ENCODE measurements around the gene MAP2K4.
A peak's percentile ranks its signal among the peaks of the same experiment; 100 is the strongest.

MAP2K4 gene

DNA sequence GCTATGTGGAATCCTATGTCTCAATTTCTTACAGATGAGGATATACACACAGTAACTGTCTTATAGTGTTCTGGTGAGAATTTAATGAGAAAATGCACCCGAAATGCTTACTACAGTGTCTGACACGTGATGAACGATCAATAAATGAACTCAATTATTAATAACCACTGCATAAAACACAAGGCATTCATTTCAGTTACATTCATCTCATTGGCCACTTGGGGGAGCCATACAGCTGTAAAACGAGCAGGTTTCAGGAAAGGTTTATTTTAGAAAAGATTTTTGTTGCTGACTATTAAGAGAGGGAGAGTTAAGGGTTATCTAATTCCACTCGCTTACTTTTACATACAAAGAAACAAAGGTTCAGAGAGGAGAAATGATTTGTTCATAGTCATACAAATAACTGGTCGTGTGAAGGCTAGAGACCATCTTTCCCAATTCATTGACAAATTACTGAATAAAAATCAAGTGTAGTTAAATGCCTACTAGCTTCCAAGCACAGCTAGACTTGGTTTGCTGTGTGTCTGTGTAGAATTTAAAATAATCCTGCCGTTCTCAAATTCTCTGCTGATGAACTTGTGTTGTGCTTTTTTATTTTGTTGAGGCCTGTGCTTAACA is 160.1 kb downstream of the MAP2K4 start:
- DNase-seq, result peak; percentile 73

DNA sequence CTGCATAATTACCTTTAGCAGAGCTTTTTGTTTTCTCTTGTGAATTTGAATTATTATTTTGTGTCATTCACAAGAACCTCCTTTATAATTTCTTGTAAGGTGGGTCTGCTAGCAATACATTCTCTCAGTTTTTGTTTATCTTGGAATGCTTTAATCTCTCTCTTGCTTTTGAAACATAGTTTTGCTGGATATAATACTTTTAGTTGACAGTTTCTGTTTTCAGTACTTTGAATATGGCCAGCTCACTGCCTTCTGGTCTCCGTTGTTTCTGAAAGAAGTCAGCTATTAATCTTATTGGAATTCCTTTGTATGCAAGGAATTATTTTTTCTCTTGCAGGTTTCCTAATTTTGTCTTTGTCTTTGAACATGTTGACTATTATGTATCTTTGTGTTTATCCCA is 167.0 kb downstream of the MAP2K4 start:
- DNase-seq, result no peak

DNA sequence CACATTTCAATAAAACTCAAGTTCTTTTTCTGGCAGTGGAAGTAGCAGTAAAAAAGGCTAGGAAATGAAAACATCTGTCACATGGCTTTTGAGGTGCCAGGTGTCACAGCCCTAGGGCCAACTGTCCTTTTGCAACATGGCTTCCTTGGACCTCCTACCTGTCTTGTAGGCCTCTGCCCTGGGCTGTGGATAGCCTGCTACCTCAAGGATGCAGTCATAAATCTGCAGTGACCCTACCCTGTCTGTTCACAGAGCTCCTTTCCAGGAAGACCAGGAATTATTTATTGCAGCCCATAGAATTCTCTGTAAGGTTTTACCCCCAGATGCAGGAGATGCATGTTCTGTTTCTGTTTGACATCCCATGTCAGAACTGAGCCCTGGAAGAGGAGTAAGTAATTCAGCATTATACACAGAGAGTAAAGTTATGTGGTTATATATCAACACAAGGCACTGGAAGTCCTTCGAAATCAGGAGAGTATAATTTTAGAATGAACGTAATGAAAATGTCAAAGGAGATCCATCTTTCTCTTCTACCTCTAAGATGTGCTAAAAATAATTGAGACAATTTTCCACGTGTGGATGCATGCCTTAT is 172.6 kb downstream of the MAP2K4 start:
- no peak for DNase-seq

Measured in hematopoietic multipotent progenitor cell treated with erythropoietin and hydrocortisone succinate and interleukin-3 and kit ligand, for 4 days (in vitro differentiated cells).